ENCODE measurements around the gene PAQR5. TPM values are rescaled to one million over a fixed set of nuclear protein-coding genes. Genes with fewer than 3 reads are reported as not detected.

Gene PAQR5
- total RNA-seq, 2 experiments from 2014 or later = not detected

DNA sequence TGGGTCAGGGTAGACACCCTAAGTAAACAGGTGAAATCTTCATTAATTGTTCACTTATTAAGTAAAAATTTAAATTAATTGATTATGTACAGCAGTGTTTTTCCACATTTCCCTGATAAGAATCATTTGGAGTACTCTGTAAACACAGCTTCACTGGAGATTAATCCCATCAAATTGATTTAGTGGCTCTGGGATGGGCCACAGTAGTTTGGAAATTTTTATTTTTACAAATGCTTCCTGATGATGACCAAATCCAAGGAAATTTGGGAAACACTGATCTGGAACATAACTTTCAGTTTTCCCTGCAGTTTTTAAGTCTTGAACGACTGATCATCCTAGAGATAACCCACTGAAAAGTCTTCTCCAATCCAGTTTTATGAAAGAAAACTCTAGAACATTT lies 135.1 kb downstream of the PAQR5 start:
- Mint-ChIP-seq H3K4me3 (no peak overlapping the region), H3K27ac (no peak overlapping the region)

DNA sequence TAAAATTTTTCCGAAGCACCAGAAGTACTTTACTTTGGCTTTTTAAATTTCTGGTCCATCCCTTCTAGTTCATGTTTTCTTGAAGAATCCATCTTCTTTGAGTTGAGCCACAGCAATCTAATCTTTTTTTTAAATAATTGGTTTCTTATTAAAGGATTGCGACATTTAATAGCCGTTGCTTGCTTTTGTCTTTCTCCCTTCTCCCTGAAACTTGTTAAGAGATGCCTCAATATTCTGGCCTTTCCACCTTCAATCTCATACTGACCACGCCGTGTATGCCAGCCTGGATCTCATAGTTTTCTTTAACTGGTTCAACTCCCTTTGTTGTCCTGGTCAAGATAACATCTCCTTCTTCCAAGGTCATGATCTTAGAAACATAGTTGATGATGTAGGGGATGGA lies 135.5 kb downstream of the PAQR5 start:
- ChIA-PET POLR2A (interaction anchor here (0.9 kb wide), 1 partner anchor 18 kb away, joined by 3 read pairs; the partner anchor contains the start of gene RPLP1), CTCF (interaction anchor here (0.6 kb wide), 1 partner anchor 658 kb away, joined by 3 read pairs; no protein-coding TSS in a partner anchor)
- Mint-ChIP-seq H3K27me3 (no peaks in the 10 kb centered on the region), H3K27ac (no peak overlapping the region), H3K36me3 (ENCODE audit: low read depth) (no peaks in the 10 kb centered on the region), H3K4me3 (no peak overlapping the region), H3K9me3 (no peaks in the 10 kb centered on the region), H3K4me1 (ENCODE audit: low read depth) (no peaks in the 10 kb centered on the region)
- H3K27me3 ChIP-seq (ENCODE audit: control insufficient read depth in 1 of 2, insufficient read depth in 2 of 2, low read length in 2 of 2) = no peaks in the 10 kb centered on the region
- no peak overlapping the region for H3K27ac ChIP-seq (ENCODE audit: low read depth in 1 of 2, low read length in 2 of 2)
- H3K9me3 ChIP-seq (ENCODE audit: control insufficient read depth in 1 of 2, insufficient read depth in 1 of 2, low read length in 2 of 2) = no peaks in the 10 kb centered on the region
- no peak overlapping the region for H3K4me3 ChIP-seq (ENCODE audit: low read length)
- TF ChIP-seq, protein P1, sequence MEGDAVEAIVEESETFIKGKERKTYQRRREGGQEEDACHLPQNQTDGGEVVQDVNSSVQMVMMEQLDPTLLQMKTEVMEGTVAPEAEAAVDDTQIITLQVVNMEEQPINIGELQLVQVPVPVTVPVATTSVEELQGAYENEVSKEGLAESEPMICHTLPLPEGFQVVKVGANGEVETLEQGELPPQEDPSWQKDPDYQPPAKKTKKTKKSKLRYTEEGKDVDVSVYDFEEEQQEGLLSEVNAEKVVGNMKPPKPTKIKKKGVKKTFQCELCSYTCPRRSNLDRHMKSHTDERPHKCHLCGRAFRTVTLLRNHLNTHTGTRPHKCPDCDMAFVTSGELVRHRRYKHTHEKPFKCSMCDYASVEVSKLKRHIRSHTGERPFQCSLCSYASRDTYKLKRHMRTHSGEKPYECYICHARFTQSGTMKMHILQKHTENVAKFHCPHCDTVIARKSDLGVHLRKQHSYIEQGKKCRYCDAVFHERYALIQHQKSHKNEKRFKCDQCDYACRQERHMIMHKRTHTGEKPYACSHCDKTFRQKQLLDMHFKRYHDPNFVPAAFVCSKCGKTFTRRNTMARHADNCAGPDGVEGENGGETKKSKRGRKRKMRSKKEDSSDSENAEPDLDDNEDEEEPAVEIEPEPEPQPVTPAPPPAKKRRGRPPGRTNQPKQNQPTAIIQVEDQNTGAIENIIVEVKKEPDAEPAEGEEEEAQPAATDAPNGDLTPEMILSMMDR (IDR thresholded peaks at IDR 0.05) = no peak
- no peaks in the 10 kb centered on the region for H3K36me3 ChIP-seq (ENCODE audit: insufficient read depth, low read length)
- H3K4me1 ChIP-seq (ENCODE audit: insufficient read depth, low read length) = no peaks in the 10 kb centered on the region
- intact Hi-C loops (cut with DNase I, micrococcal nuclease) = no loop called here
- ATAC-seq (ENCODE audit: poor library complexity) (no peak), DNase-seq (no peak)

More for the DNA sequence above, 135.1 kb downstream of the PAQR5 start:
- H3K36me3 Mint-ChIP-seq (ENCODE audit: low read depth) = no peaks in the 10 kb centered on the region
- POLR2A ChIA-PET = interaction anchor here (0.9 kb wide), 1 partner anchor 18 kb away, joined by 3 read pairs; the partner anchor contains the start of gene RPLP1
- no peaks in the 10 kb centered on the region for H3K27me3 Mint-ChIP-seq
- H3K4me3 ChIP-seq (ENCODE audit: low read length) = no peak overlapping the region
- intact Hi-C loops (cut with DNase I, micrococcal nuclease) = no loop called here
- no peaks in the 10 kb centered on the region for H3K9me3 ChIP-seq (ENCODE audit: control insufficient read depth in 1 of 2, insufficient read depth in 1 of 2, low read length in 2 of 2)
- no peaks in the 10 kb centered on the region for H3K4me1 ChIP-seq (ENCODE audit: insufficient read depth, low read length)
- TF ChIP-seq, protein P1 (IDR thresholded peaks at IDR 0.05) = no peak
- H3K4me1 Mint-ChIP-seq (ENCODE audit: low read depth) = no peaks in the 10 kb centered on the region
- no peak for ATAC-seq (ENCODE audit: poor library complexity)
- CTCF ChIA-PET = interaction anchor here (0.6 kb wide), 1 partner anchor 101 kb away, joined by 4 read pairs; no protein-coding TSS in a partner anchor
- no peaks in the 10 kb centered on the region for H3K27me3 ChIP-seq (ENCODE audit: control insufficient read depth in 1 of 2, insufficient read depth in 2 of 2, low read length in 2 of 2)
- H3K9me3 Mint-ChIP-seq = no peaks in the 10 kb centered on the region
- DNase-seq = no peak
- H3K36me3 ChIP-seq (ENCODE audit: insufficient read depth, low read length) = no peaks in the 10 kb centered on the region
- no peak overlapping the region for H3K27ac ChIP-seq (ENCODE audit: low read depth in 1 of 2, low read length in 2 of 2)

GRCh38 chr15:69434679-69435078 lies 136.0 kb downstream of the PAQR5 start:
- H3K36me3 ChIP-seq (ENCODE audit: insufficient read depth, low read length) = no peaks in the 10 kb centered on the region
- no peaks in the 10 kb centered on the region for H3K4me1 Mint-ChIP-seq (ENCODE audit: low read depth)
- H3K27me3 ChIP-seq (ENCODE audit: control insufficient read depth in 1 of 2, insufficient read depth in 2 of 2, low read length in 2 of 2) = no peaks in the 10 kb centered on the region
- no peak overlapping the region for H3K4me3 Mint-ChIP-seq
- no peaks in the 10 kb centered on the region for H3K4me1 ChIP-seq (ENCODE audit: insufficient read depth, low read length)
- no peak overlapping the region for H3K27ac ChIP-seq (ENCODE audit: low read depth in 1 of 2, low read length in 2 of 2)
- H3K4me3 ChIP-seq (ENCODE audit: low read length) = no peak overlapping the region
- no peaks in the 10 kb centered on the region for H3K9me3 ChIP-seq (ENCODE audit: control insufficient read depth in 1 of 2, insufficient read depth in 1 of 2, low read length in 2 of 2)
- H3K27ac Mint-ChIP-seq = no peak overlapping the region
- CTCF ChIA-PET = interaction anchor here (0.6 kb wide), 1 partner anchor 657 kb away, joined by 3 read pairs; no protein-coding TSS in a partner anchor
- POLR2A ChIA-PET = no interaction called here
- TF ChIP-seq, protein P1 (IDR thresholded peaks at IDR 0.05) = no peak
- no peak for ATAC-seq (ENCODE audit: poor library complexity)
- no peaks in the 10 kb centered on the region for H3K9me3 Mint-ChIP-seq
- H3K36me3 Mint-ChIP-seq (ENCODE audit: low read depth) = no peaks in the 10 kb centered on the region
- H3K27me3 Mint-ChIP-seq = no peaks in the 10 kb centered on the region
- DNase-seq = no peak
- intact Hi-C loops (cut with DNase I, micrococcal nuclease) = no loop called here

Data from CD4-positive, alpha-beta T cell (primary cell).